Measurements from ENCODE around the gene RMI2. TPM values are rescaled to one million over a fixed set of nuclear protein-coding genes. Genes with fewer than 3 reads are reported as not detected.
A peak's percentile ranks its signal among the peaks of the same experiment; 100 is the strongest.

RMI2 gene
- total and polyA plus RNA-seq, 11 donors: 0.23 to 6.6 (median 0.76) TPM; not detected in 2

DNA sequence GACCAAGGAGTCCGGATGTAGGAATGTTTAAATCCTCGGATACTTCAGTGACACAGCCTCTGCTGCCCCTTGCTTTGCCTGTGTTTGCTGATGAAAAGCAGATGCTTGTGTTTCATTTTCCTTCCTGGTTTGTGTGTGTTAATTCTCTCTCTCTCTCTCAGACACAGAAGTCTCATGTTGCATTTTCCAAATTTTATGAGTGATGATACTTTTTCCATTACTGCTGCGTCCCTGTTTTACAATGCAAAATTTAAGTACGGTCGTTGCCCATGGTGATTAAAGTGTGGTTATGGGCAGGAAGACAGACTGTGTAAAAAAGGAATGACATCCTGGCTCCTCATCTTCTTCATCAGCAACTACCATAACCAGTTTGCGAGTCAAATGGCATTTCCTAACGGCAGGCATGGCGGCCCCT lies 5.7 kb downstream of the RMI2 start:
- H3K36me3 ChIP-seq: no peaks in the 10 kb centered on the region
- H3K4me3 ChIP-seq: no peak overlapping the region
- peaks cover 0 to 64% (median 12%) of the 10 kb centered on the region in 12 donors for H3K4me1 ChIP-seq
- no peak for ATAC-seq
- intact Hi-C loops (cut with DNase I): loop anchor here in 3 of 10 donors (5.0 to 10.0 kb wide), 4 partner anchors 56 to 384 kb away; partner anchors contain the start of gene SOCS1 (in 1 of the 3)
- no peaks in the 10 kb centered on the region for H3K27me3 ChIP-seq
- TF ChIP-seq POLR2A (IDR thresholded peaks at IDR 0.05): no peak
- TF ChIP-seq, protein P1, sequence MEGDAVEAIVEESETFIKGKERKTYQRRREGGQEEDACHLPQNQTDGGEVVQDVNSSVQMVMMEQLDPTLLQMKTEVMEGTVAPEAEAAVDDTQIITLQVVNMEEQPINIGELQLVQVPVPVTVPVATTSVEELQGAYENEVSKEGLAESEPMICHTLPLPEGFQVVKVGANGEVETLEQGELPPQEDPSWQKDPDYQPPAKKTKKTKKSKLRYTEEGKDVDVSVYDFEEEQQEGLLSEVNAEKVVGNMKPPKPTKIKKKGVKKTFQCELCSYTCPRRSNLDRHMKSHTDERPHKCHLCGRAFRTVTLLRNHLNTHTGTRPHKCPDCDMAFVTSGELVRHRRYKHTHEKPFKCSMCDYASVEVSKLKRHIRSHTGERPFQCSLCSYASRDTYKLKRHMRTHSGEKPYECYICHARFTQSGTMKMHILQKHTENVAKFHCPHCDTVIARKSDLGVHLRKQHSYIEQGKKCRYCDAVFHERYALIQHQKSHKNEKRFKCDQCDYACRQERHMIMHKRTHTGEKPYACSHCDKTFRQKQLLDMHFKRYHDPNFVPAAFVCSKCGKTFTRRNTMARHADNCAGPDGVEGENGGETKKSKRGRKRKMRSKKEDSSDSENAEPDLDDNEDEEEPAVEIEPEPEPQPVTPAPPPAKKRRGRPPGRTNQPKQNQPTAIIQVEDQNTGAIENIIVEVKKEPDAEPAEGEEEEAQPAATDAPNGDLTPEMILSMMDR (IDR thresholded peaks at IDR 0.05): no peak
- peak overlapping the region in 6 of 12 donors; percentile 14 to 89 (median 52) for H3K27ac ChIP-seq
- H3K9me3 ChIP-seq: no peaks in the 10 kb centered on the region
- DNase-seq: peak in 1 of 5 donors; percentile 18
- WGBS, 4 donors: 57 to 60% (median 58%) methylated on average over 8 of the region's 8 CpGs

DNA sequence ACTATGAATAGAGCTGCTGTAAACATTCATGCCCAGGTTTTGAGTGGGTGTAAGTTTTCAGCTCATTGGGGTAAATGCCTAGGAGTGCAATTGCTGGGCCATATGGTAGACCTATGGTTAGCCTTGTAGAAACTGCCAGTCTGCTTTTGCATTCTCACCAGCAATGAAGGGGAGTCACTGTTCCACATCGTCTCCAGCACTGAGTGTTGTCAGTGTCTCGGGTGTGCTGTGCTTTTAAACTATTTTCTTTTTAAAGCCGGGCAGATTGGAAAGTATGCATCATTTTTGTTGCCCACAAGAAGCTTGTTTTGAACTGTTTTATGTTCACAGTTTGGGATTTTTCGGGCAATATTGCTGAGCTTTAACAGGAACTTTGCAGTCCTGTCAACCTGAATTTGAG lies 7.9 kb downstream of the RMI2 start:
- intact Hi-C loops (cut with DNase I): loop anchor here in 3 of 10 donors (5.0 to 10.0 kb wide), 4 partner anchors 58 to 386 kb away; partner anchors contain the start of gene SOCS1 (in 1 of the 3)
- Histone ChIP-seq H3K27me3 (peaks cover 0 to 9% (median 0%) of the 10 kb centered on the region in 9 donors), H3K27ac (no peak overlapping the region), H3K9me3 (no peaks in the 10 kb centered on the region), H3K36me3 (no peaks in the 10 kb centered on the region), H3K4me3 (no peak overlapping the region), H3K4me1 (peaks cover 4 to 76% (median 30%) of the 10 kb centered on the region in 12 donors)
- TF ChIP-seq, protein P1 (IDR thresholded peaks at IDR 0.05): no peak
- no peak for TF ChIP-seq POLR2A (IDR thresholded peaks at IDR 0.05)
- WGBS, 4 donors: 63 to 75% (median 69%) methylated on average over 4 of the region's 4 CpGs
- ATAC-seq: no peak
- no peak for DNase-seq

DNA sequence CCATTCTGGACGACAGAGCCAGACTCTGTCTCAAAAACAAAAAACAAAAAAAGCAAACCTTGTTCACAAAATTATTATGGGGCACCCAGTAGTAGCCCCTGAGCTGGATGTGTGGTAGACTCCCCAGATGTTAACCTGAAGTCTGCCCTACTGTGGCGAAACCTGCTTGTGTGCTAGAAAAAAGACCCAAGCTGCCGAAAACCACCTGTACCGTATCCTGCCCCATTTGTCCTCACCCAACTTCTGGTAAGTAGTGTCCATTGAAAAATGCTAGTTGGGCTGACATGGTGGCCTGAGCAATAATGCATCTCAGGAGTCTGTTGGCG lies 9.1 kb downstream of the RMI2 start:
- peak overlapping the region in 1 of 12 donors; percentile 86 for H3K27ac ChIP-seq
- WGBS, 4 donors: 86 to 98% (median 94%) methylated on average over 5 of the region's 5 CpGs
- H3K27me3 ChIP-seq: peaks cover 0 to 15% (median 0%) of the 10 kb centered on the region in 9 donors
- no peak for DNase-seq
- intact Hi-C loops (cut with DNase I): loop anchor here in 3 of 10 donors (5.0 to 10.0 kb wide), 4 partner anchors 60 to 387 kb away; partner anchors contain the start of gene SOCS1 (in 1 of the 3)
- no peak for ATAC-seq
- H3K36me3 ChIP-seq: no peaks in the 10 kb centered on the region
- H3K4me3 ChIP-seq: no peak overlapping the region
- H3K9me3 ChIP-seq: no peaks in the 10 kb centered on the region
- H3K4me1 ChIP-seq: peaks cover 5 to 71% (median 31%) of the 10 kb centered on the region in 12 donors
- TF ChIP-seq, protein P1 (IDR thresholded peaks at IDR 0.05): no peak
- no peak for TF ChIP-seq POLR2A (IDR thresholded peaks at IDR 0.05)

DNA sequence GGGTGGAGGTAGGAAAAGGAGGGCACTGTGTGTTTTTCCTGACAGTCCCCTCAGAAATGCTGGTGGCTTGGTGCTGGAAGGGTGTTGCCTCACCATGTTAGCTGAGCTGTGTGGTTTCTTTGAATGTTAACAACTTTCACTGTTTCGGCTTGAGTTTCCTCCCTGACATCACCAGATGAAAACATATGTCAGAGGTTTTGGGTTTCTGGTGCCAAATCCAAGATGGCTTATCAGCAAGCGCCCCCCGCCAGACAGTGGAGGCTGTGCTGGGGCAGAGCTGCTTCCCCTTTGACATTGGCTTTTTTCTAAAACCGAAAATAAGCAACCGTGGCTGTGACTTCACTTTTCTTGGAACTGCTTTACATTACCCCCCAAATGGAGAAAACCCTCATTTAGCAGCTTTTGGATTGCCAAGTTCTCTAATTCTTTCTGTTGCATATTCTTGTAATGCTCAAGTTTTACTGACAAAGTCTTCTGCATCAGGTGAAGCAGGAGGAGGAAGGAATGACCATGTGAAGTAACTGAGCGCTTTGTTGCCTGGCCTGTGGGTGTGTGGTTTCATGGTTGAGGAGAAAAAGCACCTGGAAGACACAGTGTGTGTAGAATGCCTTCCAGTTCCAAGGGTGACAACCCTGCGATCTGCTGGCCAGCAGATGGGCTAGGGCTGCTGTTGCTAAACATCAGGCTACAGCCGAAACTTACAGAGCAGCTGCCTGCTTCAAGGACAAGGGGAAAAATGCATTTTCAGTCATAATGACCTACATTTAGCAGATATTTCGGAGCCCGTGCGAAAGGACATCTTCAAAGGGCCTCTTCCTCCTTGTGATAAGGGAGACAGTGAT lies 9.7 kb downstream of the RMI2 start:
- TF ChIP-seq POLR2A (IDR thresholded peaks at IDR 0.05): no peak
- TF ChIP-seq, protein P1 (IDR thresholded peaks at IDR 0.05): no peak
- Histone ChIP-seq H3K4me1 (peaks cover 5 to 65% (median 26%) of the 10 kb centered on the region in 12 donors), H3K9me3 (no peaks in the 10 kb centered on the region), H3K4me3 (no peak overlapping the region), H3K36me3 (no peaks in the 10 kb centered on the region), H3K27ac (peak overlapping the region in 2 of 12 donors; percentile 0 to 86), H3K27me3 (peaks cover 0 to 21% (median 0%) of the 10 kb centered on the region in 9 donors)
- ATAC-seq: no peak
- intact Hi-C loops (cut with DNase I): loop anchor here in 8 of 10 donors (5.0 to 10.0 kb wide), 8 partner anchors 58 to 393 kb away; partner anchors contain the start of gene SOCS1 (in 5 of the 8)
- DNase-seq: no peak
- WGBS, 4 donors: 73 to 81% (median 78%) methylated on average over 11 of the region's 11 CpGs
